Gastrocnemius medialis (tissue), 4 donors: Measurements from ENCODE around the gene TRAF2.
"Not testable (repeated sequence)": the region's sequence is repeated elsewhere in the genome, so short reads cannot be mapped to it uniquely, and the experiment has no call there.

Source experiments
- CTCF ChIP-seq, 5 experiments: fragments of 450-650 bp in 3 of 5; fragments of 200-600 bp in 2 of 5; sonication (generic) in 2 of 5; IDR thresholded peaks in 4 of 5; conservative IDR thresholded peaks in 1 of 5; 1 replicate in 4 of 5; 2 replicates in 1 of 5; pipeline ENCODE4 v1.5.1; 2016 to 2019; ENCODE audit warnings: antibody characterized with exemption in 5 of 5, mild to moderate bottlenecking in 3 of 5, moderate library complexity in 3 of 5
- POLR2A ChIP-seq, 2 donors: fragments of 450-650 bp; IDR thresholded peaks; one replicate each; pipeline ENCODE4 v1.6.1; 2017; ENCODE audit warnings: antibody characterized with exemption in 2 of 2, mild to moderate bottlenecking in 2 of 2, moderate library complexity in 2 of 2

- TF ChIP-seq CTCF (IDR thresholded peaks at IDR 0.05 in 4 of 5, conservative IDR thresholded peaks at IDR 0.05 in 1 of 5) = peak; percentile 78 to 89 (median 88)
- TF ChIP-seq POLR2A (IDR thresholded peaks at IDR 0.05) = not testable (repeated sequence)
Measured at GRCh38 chr9:136842380-136842948, 43.9 kb upstream of the TRAF2 start, which contains the start of gene AJM1.
